Measurements from ENCODE around the gene ZC3H13.

Gene ZC3H13

DNA sequence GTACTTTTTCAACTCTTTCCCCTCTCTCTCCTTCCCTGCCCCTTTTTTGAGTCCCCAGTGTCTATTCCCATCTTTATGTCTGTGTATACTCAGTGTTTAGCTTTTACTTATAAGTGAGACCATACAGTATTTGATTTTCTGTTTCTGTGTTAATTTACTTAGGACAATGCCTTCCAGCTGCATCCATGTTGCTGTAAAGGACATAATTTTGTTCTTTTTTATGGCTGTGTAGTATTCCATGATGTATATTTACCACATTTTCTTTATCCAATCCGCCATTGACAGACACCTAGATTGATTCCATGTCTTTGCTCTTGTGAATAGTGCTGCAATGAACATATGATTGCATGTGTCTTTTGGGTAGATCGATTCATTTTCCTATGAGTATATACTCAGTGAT lies 10.7 kb upstream of the ZC3H13 start:
- no peak for DNase-seq

DNA sequence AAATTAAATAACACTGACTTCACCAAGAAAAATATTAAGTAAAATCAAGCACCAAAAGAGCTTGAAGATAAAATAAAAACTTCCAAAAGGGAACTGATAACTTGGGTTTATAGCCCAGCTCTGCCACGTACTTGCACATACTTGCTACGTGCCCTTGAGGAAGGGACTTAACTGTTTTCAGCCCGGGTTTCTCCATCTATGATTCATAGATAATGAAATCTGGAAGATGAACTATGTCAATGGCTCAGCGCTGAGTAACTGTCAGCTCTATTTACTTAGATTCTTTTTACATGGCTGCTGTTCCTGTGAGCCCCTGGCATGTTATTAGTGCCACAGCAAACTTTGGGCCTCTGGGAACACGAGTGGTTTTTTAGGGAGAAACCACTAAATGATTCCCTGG lies 9.6 kb upstream of the ZC3H13 start:
- DNase-seq = no peak

DNA sequence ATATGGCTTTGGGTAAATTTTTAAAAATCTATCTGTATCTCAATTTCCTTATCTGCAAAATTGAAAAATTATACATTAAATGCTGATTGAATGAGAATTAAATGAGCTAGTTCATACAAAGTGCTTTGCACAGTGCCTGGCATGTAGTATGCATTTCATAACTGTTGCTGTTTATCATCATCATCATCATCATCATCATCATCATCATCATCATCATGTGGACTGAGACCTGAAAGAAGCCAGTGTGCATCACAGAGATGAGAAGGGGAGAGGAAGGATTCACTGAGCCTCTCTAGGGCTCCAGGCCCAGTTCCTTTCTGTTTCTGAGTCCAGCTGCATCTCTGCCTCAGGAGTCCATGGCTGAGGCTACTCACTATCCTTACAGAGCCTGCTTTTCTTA lies 6.9 kb upstream of the ZC3H13 start:
- DNase-seq = no peak

DNA sequence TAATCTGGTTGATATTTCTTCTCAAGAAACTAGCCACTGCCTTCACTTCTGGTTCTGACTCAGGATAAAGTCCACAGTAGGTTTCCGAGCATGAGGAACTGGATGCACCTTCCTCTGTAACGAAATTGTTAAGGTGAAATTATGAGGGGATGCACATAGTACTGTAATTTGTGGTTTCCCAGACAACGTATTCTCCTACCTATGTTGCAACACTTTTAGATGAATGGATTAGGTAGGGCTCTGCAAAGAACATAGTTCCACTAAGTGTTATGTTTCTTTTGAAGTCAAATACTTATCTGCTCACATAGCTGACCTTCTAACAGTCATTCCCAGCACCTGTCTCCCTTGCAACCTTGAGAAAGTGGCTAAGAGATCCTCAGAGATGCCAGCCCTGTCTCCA lies 5.7 kb upstream of the ZC3H13 start:
- DNase-seq = no peak

DNA sequence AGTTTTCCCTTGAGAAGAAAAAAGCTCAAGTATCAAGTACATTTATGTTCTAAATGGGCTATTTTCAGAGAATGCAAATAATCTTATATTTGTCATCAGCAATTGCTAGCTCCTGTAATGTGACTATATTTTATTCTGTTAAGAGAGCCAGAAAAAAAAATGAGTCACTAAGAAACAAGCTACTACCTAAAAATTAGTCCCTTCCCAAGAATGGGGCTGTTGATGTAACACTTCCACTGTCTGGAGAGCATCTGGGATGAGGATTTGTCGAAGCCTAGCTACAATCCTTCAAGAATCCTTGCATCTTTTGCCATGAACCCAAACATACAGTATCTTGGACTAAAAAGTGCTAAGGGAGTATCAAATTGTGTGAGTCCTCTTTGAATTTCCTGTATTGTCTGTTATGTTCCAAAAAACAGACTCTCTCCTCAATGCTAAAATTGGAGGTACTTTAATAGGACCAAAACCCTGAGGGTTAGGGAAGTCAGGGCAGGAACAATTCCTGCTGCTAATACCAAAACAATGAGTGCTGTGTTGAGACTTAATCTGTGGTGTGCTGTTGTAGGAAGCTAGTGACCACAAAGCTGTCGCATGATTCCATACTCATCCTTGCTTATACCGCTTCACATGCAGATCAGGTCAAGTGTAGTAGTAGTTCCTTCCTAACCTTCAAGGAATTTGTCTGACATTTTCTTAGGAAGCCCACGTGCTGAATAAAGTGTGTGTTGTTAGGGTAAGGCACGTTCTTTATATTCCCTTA lies 4.9 kb upstream of the ZC3H13 start:
- DNase-seq = peak; percentile 16 to 20

DNA sequence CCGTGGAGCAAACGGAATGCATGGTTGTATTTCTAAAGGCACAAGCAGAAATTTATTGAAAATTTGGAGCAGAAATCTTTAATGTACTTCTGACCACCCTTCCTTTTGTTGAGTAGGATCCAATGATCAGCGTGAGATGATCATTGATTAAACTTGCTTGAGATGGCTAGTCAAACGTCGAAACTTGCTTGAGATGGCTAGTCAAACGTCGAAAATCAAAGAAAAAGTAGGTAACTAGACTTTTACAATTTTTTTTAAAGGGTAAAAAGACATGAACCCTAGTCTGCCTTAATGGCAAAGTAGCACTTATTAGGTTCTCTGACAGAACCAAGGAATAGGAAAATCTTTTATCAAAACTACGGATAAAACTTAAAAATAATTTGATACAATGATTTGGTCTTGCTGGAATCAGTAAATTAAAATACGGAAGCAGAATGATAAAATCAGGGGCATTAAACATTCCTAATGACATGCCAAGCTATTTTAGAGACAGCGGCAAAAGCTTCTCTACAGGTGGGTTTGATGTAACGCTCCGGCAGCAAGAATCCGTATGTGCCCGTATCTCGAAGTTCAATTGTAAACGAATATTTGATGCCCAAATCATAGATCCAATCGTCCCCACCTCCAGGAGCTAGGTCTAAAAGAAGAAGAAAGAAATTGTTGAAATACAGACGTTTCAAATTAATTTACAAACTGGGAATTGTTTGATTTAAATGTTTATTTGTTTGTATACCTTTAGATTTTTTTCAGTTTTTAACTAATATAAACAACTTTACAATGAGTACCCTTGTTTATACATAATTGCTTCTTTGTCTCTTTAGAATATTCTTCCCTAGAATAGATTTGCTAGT lies 841 bp upstream of the ZC3H13 start:
- no peak for DNase-seq

DNA sequence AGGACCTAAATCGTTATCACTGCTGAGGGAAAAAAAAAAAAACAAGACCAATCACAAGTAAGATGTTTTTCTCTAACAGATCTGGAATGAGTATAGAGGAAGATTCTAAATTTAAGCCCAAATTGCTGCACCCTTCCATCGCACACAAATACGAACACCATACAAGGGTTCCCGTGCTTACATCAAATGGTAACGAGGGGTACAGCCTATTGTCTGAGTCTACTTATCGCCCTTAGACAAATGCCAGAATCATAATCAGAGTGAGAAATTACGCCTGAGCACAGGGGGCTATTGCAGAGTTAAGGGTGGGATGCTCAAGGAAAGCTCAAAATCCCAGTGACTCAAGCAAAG lies 603 bp downstream of the ZC3H13 start:
- peak in 1 of 2 experiments; percentile 39 for DNase-seq

DNA sequence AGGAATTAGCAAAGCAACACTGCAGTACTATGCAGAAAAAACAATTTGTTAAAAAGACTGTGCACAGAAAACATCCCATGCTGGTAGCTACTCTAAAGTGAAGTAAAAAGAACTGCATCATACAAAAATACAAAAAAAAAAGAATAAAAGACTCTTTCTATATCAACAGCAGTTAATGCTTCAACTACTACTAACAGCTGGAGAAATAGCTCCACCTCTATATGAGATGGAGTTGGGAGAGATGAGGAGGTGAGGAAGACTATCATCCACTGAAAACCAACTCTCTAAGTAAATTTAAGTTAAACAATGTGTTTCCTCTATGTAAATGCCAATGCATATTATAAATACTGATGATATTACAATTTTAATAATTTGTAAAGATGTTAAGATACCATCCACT lies 1.8 kb downstream of the ZC3H13 start:
- DNase-seq = no peak

DNA sequence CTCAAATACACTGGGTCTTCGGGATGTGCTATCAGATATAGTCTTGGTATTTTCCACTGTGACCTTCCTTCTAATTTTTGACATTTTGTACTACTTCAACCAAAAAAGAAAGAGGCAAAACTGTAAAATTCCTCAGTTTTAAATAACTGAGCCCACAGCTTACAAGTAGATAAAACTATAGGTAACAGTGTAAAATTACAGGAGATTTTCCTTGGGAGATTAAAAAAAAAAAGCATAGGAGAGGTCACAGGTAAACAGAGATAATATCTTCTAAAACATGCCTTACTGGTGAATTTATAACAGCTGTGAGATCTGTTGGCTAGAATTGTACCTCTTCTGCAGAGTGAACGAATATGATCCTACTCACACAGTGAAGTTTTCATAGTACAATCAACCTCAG lies 7.1 kb downstream of the ZC3H13 start:
- DNase-seq = no peak

DNA sequence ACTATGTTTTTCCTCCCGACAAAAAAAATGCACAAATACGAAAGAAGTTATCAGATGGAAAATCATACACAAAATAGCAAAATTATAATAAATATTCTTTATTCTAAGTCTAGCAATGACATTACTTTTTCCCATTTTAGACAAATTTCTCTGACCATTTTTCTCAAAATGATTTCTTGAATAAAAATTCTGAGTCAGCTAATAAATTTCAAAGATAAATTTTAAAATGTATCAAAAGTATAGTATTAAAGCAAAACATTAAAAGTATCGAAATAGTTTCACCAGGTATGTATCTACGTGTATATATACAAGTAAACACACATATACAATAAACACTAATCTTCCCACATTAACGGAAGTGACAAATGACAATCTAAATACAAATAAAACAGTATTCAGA lies 8.9 kb downstream of the ZC3H13 start:
- no peak for DNase-seq

DNA sequence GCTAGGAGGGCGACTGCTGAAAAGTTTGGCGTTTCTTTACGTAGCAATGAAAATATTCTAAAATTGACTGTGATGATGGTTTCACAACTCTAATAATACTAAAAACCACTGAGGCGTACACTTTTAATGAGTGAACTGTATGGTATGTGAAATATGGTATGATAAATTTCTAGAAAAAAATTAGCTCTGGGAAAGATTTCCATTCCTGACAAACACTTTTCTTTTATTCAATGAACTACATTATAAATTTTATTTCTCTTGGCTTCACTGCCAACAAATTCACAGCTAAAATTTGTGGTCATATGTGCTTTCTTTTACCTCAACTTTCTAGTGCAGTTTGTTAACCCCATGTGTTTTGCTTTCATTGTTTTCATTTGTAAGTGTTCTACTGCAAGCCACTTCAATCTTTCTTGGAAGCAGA lies 11.1 kb downstream of the ZC3H13 start:
- DNase-seq = no peak

DNA sequence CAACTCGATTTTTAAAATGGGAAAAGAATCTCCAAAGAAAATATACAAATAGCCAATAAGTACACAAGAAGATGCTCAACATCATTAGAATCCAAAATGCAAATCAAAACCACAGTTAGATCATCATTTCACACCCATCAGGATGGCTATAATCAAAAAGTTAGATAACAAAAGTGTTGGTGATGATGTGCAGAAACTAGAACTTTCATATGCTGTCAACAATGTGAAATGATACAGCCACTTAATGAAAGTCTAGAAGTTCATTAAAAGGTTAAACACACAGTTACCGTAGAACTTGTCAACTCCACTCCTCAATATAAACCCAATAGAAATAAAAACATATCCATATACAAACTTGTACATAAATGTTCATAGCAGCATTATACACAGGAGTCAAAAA lies 11.8 kb downstream of the ZC3H13 start:
- DNase-seq = no peak

DNA sequence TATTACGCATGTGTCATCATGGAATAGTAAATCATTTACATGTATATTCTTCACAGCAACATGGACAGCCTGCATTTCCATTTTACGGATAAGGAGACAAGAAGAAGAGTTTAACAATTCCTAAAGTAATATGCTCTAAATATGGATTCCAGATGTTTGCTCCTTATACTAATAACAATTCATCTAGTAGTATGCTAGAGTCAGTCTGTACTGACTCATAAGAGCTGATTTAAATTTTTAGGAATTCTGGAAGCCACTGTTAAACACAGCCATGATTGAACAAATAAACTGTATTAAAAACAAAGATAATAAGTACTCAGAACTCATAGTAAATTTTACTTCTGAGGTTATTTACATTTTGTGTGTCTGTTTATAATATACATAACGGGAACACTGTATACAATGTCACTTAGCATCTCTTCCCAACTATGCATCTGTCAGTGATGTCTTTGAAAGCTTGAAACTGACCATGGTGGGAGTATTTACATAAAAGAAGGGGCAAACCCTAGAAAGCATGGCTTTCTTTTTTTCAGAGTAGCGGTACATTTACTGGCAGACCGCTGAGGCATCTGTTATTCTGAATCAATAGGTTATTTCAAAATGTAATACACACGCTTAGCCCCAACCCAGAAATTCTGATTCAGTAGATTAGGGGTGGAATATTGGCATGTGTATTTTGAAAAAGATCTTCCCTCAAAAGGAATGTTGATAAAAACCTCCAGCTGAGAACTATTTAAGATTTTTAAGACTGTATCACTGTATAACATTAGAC lies 12.9 kb downstream of the ZC3H13 start:
- no peak for DNase-seq

DNA sequence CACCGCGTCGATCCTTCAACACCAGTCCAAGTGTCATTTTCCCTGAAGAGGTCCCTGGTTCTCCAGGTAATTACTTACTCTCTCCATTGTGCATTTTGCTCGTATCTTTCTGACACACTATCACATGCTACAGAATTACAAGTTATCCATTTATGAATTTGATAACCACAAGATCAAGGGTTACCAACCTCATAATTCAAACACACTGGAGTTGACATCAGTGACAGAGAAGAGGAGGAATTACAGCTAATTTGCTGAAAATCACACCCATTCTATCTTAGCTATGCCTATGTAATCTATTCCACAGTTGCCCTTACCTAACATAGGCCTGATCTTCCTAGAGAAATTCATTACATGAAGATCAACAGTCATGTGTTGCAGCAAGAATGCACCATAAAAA lies 14.2 kb downstream of the ZC3H13 start:
- DNase-seq = no peak

DNA sequence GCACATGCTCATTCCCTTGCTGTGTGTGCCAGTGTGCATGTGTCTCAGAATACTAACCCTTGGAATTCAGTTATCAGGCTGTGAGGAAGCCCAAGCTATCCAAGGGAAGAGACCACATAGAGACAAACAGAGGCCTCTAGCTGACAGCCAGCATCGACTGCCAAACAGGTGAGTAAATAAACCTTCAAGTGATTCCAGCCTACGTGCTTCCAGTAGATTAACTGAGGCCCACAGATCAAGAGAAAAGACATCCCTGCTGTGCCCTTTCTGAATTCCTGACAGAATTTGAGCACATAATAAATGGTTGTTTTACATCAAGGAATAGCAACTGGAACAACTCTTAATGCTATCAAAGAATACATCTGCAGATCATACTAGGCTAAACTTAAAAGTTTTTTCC lies 17.5 kb downstream of the ZC3H13 start:
- DNase-seq = no peak

DNA sequence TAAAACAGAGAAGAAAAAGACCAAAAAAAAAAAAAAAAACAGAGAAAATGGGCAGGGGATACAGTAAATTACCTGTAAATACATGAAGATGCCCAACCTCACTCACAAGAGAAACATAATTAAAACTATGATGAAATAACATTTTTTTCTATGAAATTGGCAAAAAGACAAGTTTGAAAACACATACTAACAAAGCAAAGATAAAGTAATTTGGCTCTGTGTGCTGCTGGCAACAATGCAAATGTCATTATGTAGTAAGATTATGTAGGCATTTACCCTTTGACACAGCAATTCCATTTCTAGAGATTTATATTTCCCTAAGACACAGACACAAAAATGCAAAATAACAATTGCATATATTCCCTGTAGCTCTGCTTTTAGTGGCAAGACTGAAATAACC lies 20.2 kb downstream of the ZC3H13 start:
- DNase-seq = no peak

DNA sequence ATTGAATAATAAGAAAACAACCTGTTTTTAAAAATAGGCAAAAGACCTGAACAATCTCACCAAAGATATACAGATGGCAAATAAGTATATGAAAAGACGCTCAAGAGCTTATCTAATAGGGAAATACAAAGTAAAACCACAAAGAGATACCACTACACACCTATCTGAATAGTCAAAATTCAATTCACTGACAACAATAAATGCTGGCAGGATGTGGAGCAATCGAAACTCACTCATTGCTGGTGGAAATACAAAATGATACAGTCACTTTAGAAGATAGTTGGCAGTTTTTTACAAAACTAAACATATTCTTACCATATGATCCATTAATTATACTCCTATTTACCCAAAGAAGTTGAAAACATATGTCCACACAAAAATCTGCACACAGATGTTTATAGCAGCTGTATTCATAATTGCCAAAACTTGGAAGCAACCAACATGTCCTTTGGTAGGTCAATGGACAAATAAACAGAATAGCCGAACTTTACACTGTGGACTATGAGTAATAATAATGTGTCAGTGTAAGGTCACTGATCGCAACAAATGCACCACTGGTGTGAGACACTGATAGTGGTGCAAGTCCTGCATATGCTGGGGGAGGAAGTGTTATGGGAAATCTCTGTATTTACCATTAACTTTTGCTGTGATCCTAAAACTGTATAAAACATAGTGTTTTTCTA lies 20.8 kb downstream of the ZC3H13 start:
- no peak for DNase-seq

DNA sequence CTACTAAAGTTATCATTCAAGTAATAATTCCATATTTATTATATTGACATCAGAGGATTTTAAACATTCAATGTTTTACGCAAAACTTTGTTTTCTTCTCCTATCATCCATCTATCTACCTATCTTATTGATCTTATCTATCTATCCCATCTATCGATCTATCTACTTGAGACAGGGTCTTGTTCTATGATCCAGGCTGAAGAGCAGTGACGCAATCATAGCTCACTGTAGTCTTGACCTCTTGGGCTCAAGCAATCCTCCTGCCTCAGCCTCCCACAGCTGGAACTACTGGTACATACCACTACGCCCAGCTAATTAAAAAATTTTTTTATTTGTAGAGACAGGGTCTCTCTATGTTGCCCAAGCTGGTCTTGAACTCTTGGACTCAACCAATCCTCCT lies 27.4 kb downstream of the ZC3H13 start:
- DNase-seq = no peak

DNA sequence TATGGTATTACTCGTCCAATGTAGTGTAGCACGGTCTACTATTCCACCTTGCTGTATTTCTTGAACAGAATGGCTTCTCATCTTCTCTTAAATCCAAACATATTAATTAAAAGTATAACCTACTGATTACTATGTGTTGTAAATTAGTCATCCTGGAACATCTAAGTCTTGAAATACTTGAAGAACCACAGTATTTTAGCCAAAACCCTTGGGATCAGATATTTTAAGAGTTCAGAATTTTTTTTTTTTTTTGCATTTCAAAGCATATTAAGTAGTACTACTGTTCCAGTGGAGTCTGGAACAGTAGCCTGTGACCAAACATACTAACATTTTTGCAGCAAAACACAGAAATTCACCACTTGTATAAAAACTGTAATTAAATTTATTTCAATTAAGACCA lies 30.1 kb downstream of the ZC3H13 start:
- no peak for DNase-seq

DNA sequence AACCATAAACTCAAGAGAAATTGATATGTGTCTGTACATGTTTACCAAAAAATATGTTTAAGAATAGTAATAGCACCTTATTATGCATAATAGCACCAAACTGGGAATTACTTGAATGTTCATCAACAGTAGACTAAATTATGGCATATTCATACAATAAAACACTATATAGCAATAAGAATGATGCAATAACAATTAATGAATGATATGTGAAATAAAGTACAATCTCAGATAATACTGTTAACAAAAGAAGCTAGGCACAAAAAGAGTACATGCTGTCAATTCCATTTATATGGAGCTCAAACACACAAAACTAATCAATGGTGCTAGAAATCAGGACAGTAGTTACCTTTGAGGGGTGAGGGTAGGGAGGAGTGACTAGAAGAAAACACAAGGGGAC lies 36.3 kb downstream of the ZC3H13 start:
- DNase-seq = no peak

DNA sequence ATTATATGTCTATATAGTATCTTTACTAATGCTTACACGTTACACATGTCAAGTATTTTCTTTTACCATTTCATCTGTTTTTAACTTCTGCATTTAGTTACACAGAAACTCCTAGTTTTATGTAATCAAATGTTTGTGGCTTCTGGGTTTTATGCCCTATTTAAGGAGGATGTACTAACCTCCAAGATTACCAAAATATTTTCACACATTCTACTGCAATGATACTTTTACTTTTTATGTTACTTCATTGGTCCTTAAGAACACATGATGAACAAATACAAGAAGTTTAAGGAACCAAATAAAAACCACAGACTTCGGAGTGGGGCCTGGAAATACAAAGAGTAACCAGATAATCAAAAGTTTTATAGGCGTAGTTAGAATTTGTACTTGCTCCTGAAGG lies 37.2 kb downstream of the ZC3H13 start:
- DNase-seq = peak in 1 of 2 experiments; percentile 5

DNA sequence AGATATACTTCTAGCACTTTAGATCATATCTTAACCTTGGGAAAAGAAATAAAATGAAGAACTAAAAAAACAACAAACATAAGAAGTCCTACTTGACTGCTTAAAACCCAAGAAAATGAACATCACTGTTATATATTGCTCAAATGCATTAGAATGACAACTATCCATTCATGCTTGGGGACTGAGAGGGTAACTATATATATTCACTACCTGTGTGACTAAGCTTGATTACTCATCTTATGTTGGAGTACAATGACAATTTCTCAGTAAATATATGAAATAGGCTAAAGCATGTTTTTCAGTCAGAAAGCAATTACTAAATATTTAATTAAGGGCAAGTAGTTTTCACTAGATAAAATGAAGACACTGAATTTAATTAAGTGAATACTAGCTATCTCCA lies 40.1 kb downstream of the ZC3H13 start:
- DNase-seq = no peak

DNA sequence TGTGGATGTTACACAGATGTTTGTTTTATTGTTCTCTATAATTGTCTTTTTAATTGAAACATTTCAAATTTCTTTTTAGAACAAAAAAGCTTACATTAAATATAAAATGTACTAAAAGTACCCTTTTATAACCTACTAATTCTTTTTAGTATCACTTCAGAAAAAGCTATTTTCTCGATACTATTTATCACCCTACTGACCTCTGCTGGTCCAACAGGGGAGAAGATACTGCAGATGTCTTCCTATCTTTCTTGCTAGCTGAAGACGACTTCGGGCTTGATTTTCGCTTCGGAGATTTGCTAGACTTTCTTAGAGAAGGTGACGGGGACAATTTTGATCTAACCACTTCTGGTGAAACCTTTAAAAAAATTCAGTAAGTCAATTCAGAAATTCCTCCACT lies 42.4 kb downstream of the ZC3H13 start:
- peak; percentile 48 to 59 for DNase-seq

Measured in Kasumi-1 (cell line).